ENCODE results near the gene DUOXA2.

The DUOXA2 gene

DNA sequence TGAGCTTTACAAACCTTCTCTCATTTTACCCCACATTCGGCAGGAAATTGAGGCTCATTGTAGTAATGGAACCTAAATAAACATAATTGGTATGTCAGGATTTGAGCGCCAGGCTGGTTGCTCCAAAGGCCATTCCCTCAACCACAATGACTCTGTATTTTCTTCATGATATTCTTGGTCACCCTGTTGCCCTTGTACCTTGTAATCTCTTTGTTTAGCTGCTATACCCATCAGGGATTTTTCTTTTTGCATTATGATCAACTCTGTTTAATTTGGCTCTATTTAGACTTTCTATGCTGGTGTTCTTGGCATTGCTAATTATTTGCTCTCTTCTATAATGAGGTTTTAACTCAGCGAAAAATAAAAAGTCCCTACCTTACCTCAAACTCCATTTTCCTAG lies 30.0 kb upstream of the DUOXA2 start:
- Histone ChIP-seq H3K27ac (ENCODE audit: low read length) (no peak overlapping the region), H3K27me3 (ENCODE audit: low read depth, low read length) (no peaks in the 10 kb centered on the region), H3K4me1 (ENCODE audit: control insufficient read depth in 1 of 2, insufficient read depth in 2 of 2, low read length in 2 of 2) (no peaks in the 10 kb centered on the region), H3K9me3 (ENCODE audit: control insufficient read depth in 1 of 2, low read length in 2 of 2) (no peaks in the 10 kb centered on the region), H3K4me3 (ENCODE audit: low read depth in 1 of 2, low read length in 2 of 2) (no peak overlapping the region), H3K36me3 (ENCODE audit: control insufficient read depth in 1 of 2, insufficient read depth in 2 of 2, low read length in 2 of 2) (no peaks in the 10 kb centered on the region)

DNA sequence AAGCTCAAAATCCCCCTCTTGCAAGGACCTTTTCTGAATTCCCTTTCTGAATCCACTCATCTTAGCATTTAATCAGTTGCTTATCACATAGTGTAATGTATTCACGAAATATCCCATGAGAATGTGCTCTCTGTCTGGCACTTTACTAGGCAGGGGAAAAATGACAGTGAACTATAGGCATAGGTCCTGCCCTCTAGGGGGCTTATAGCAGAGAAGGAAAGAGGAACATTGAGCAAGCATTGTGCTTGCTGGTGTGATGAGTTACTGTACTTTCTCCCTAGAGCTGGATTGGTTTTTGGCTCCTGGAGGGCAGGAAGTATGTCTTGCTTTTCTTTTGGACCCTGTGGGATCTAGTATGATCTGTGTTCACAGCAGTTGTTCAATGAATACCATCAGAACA lies 26.6 kb upstream of the DUOXA2 start:
- Histone ChIP-seq H3K36me3 (ENCODE audit: control insufficient read depth in 1 of 2, insufficient read depth in 2 of 2, low read length in 2 of 2) (no peaks in the 10 kb centered on the region), H3K9me3 (ENCODE audit: control insufficient read depth in 1 of 2, low read length in 2 of 2) (no peaks in the 10 kb centered on the region), H3K4me1 (ENCODE audit: control insufficient read depth in 1 of 2, insufficient read depth in 2 of 2, low read length in 2 of 2) (no peaks in the 10 kb centered on the region), H3K4me3 (ENCODE audit: low read depth in 1 of 2, low read length in 2 of 2) (no peak overlapping the region), H3K27me3 (ENCODE audit: low read depth, low read length) (no peaks in the 10 kb centered on the region), H3K27ac (ENCODE audit: low read length) (no peak overlapping the region)

DNA sequence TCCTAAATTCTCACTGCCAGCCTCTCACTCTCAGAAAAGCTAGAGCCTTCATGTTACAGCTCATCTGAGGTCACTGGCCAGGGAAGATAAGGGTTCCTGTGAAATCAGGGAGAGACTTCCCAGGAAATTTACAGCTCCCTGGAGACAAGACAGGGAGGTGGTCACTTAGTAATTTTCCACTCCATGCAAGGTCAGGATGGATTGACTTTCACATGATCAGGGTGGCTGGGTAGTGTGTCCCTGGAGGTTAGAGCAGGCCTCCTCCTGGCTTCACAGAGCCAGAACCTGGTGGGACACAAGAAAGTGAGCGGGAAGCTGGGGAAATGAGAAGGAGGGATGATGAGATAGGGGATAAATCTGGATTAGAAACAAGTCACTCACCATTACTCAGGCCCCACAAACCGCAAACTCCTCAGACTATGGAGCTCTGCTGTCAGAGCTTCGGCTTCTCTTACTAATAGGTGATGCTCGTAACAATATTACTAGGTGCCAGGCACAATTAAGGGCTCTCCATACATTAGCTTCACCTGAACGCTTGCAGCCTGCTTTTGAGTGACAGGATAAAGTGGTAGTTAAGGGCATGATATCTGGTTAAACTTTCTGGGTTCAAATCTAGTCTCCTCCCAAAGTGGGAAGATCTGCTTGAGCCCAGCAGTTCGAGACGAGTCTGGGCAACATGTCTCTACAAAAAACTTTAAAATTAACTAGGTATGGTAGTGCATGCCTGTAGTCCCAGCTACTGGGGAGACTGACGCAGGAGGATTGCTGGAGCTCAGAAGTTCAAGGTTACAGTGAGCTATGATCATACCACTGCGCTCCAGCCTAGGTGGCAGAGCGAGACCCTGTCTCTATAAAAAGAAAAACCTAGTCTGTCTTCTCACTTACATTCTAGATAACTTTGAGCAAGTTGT lies 25.1 kb upstream of the DUOXA2 start:
- Histone ChIP-seq H3K4me3 (ENCODE audit: low read depth in 1 of 2, low read length in 2 of 2) (no peak overlapping the region), H3K27me3 (ENCODE audit: low read depth, low read length) (no peaks in the 10 kb centered on the region), H3K27ac (ENCODE audit: low read length) (no peak overlapping the region), H3K9me3 (ENCODE audit: control insufficient read depth in 1 of 2, low read length in 2 of 2) (no peaks in the 10 kb centered on the region), H3K4me1 (ENCODE audit: control insufficient read depth in 1 of 2, insufficient read depth in 2 of 2, low read length in 2 of 2) (no peaks in the 10 kb centered on the region), H3K36me3 (ENCODE audit: control insufficient read depth in 1 of 2, insufficient read depth in 2 of 2, low read length in 2 of 2) (no peaks in the 10 kb centered on the region)

DNA sequence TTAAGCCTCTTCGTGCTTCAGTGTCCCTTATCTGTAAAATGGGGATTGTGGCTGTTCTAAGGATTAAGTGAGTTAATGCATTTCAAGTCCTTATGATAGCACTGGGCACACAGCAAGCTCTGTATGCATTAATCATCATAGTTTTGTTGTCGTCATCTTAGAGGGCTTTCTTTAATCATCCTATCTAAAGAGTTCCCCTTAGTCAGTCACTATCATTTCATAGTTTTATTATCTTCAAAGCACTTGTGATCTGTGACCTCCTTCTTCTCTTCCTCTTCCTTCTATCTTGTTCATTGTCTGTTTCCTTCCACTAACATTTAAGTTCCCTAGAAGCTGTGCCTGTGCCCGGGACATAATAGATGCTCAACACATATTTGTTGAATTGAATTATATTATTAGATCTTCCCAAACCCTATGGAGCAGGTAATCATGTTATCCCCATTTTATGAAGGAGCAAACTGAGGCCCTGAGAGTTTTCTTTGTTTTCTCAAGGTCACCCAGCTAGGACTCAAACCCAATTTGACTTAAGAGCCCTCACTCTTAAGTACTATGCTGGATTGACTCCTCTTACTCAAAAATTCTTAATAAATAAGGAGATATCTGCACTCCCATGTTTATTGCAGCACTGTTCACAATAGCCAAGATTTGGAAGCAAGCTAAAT lies 24.3 kb upstream of the DUOXA2 start:
- Histone ChIP-seq H3K9me3 (ENCODE audit: control insufficient read depth in 1 of 2, low read length in 2 of 2) (no peaks in the 10 kb centered on the region), H3K4me3 (ENCODE audit: low read depth in 1 of 2, low read length in 2 of 2) (no peak overlapping the region), H3K27ac (ENCODE audit: low read length) (no peak overlapping the region), H3K36me3 (ENCODE audit: control insufficient read depth in 1 of 2, insufficient read depth in 2 of 2, low read length in 2 of 2) (no peaks in the 10 kb centered on the region), H3K4me1 (ENCODE audit: control insufficient read depth in 1 of 2, insufficient read depth in 2 of 2, low read length in 2 of 2) (no peaks in the 10 kb centered on the region), H3K27me3 (ENCODE audit: low read depth, low read length) (no peaks in the 10 kb centered on the region)

DNA sequence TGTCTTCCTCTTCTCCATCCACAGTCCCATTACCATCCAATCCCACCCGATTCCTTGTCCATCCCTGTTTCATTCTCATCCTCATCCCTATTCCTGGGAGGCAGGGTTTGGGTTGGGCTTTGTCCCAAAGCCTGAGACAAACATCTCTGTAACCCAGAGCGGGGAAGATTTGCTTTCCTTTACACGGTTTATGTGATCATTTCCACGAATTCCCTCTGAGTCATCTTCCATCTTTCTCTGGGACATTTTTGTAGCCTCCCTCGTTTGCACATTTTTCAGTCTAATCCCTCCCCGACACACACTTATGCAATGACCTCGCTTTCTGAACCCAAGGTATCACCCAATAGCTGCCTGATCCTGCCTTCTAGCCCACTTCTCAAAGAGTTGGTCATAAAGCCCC lies 23.0 kb upstream of the DUOXA2 start:
- Histone ChIP-seq H3K9me3 (ENCODE audit: control insufficient read depth in 1 of 2, low read length in 2 of 2) (no peaks in the 10 kb centered on the region), H3K36me3 (ENCODE audit: control insufficient read depth in 1 of 2, insufficient read depth in 2 of 2, low read length in 2 of 2) (no peaks in the 10 kb centered on the region), H3K27ac (ENCODE audit: low read length) (no peak overlapping the region), H3K4me1 (ENCODE audit: control insufficient read depth in 1 of 2, insufficient read depth in 2 of 2, low read length in 2 of 2) (no peaks in the 10 kb centered on the region), H3K27me3 (ENCODE audit: low read depth, low read length) (no peaks in the 10 kb centered on the region), H3K4me3 (ENCODE audit: low read depth in 1 of 2, low read length in 2 of 2) (no peak overlapping the region)

DNA sequence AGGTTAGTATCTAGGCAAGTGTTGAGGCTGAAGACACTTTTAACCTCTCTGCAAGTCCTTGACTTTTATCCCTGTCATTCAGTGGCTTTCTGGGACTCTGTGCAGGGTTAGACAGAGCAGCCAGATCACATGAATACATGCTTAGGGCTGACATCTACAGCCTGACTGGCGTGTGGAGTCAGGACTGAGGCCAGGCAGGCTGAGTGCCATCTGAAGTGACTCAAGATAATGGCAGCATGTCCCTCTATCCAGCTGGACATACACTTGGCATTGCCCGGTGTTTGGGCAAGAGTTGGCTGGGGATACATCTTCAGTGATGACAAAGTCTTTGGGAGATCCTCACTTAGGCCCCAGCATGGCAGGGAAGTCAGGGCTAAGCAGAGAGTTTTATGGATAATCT lies 22.6 kb upstream of the DUOXA2 start:
- H3K9me3 ChIP-seq (ENCODE audit: control insufficient read depth in 1 of 2, low read length in 2 of 2) = no peaks in the 10 kb centered on the region
- H3K27me3 ChIP-seq (ENCODE audit: low read depth, low read length) = no peaks in the 10 kb centered on the region
- H3K27ac ChIP-seq (ENCODE audit: low read length) = no peak overlapping the region
- H3K36me3 ChIP-seq (ENCODE audit: control insufficient read depth in 1 of 2, insufficient read depth in 2 of 2, low read length in 2 of 2) = no peaks in the 10 kb centered on the region
- no peaks in the 10 kb centered on the region for H3K4me1 ChIP-seq (ENCODE audit: control insufficient read depth in 1 of 2, insufficient read depth in 2 of 2, low read length in 2 of 2)
- no peak overlapping the region for H3K4me3 ChIP-seq (ENCODE audit: low read depth in 1 of 2, low read length in 2 of 2)

DNA sequence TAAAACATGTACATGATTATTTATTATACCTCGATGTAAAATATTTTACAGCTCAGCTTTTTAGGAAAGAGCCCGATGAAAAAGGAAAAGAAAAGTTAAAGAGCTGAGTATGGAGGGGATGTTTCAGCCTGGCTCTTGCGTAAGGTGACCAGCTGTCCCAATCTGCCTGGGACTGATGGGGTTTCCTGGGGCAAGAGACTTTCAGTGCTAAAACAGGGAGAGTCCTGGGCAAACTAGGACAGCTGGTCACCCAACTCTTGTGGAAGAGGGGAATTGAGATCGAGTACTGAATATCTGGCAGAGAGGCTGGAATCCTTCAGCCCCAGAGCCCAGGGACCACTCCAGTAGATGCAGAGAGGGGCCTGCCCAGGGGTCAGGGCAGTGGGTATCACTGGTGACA lies 21.1 kb upstream of the DUOXA2 start:
- no peak overlapping the region for H3K27ac ChIP-seq (ENCODE audit: low read length)
- H3K4me1 ChIP-seq (ENCODE audit: control insufficient read depth in 1 of 2, insufficient read depth in 2 of 2, low read length in 2 of 2) = no peaks in the 10 kb centered on the region
- H3K27me3 ChIP-seq (ENCODE audit: low read depth, low read length) = no peaks in the 10 kb centered on the region
- no peaks in the 10 kb centered on the region for H3K9me3 ChIP-seq (ENCODE audit: control insufficient read depth in 1 of 2, low read length in 2 of 2)
- no peaks in the 10 kb centered on the region for H3K36me3 ChIP-seq (ENCODE audit: control insufficient read depth in 1 of 2, insufficient read depth in 2 of 2, low read length in 2 of 2)
- H3K4me3 ChIP-seq (ENCODE audit: low read depth in 1 of 2, low read length in 2 of 2) = no peak overlapping the region

DNA sequence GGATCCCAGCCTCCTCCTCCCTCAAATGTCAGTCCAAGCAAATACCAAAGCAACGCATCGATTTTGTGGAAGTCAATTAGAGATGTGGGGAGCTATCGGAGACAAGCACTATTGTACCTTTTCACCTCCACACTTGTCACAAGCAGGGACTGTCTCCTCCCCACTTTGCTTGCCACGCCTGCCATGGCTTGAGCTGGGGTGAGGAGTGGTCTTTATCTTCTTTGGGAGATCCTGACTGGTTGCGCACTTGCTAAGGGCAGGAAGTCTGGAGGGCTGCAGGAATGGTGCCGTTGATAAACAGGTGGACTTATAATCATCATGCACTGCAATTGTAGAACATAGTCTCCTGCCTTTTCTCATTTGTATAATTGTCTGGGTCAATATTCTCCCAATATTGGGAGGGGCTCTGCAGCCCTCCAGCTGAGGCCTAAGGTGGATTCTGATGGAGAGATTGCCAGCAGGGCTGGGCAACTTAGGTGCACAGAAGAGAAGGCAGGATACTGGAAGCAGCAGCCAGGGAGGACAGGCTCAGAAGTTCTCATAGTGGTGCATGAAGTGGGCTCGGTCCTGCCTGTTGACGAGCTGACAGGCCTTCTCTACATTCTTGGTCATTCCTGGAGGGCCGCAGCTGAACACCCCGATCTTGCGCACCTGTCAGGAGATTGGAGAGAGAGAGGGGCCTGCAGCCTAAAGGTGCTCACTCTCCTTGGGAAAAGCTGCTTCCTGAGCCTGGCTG lies 20.3 kb upstream of the DUOXA2 start:
- no peaks in the 10 kb centered on the region for H3K27me3 ChIP-seq (ENCODE audit: low read depth, low read length)
- H3K27ac ChIP-seq (ENCODE audit: low read length) = no peak overlapping the region
- H3K4me1 ChIP-seq (ENCODE audit: control insufficient read depth in 1 of 2, insufficient read depth in 2 of 2, low read length in 2 of 2) = no peaks in the 10 kb centered on the region
- no peak overlapping the region for H3K4me3 ChIP-seq (ENCODE audit: low read depth in 1 of 2, low read length in 2 of 2)
- no peaks in the 10 kb centered on the region for H3K36me3 ChIP-seq (ENCODE audit: control insufficient read depth in 1 of 2, insufficient read depth in 2 of 2, low read length in 2 of 2)
- H3K9me3 ChIP-seq (ENCODE audit: control insufficient read depth in 1 of 2, low read length in 2 of 2) = no peaks in the 10 kb centered on the region

DNA sequence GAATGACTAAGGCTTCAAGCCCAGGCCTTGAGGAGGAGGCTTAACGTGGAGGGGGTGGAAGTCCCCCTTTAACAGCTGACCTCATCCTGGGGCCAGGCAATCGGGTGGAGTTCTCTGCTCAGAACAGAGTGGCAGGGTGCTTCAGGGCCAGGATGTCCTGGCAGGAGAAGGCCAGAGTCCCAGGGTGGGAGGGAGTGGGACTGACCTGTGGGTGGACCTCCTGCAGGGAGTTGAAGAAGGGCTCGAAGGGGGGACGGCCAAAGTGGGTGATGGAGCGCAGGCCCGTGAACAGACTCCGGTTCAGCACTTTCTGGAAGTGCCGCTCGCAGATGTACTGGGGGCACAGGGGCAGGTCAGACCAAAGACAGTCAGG lies 19.8 kb upstream of the DUOXA2 start:
- no peaks in the 10 kb centered on the region for H3K9me3 ChIP-seq (ENCODE audit: control insufficient read depth in 1 of 2, low read length in 2 of 2)
- no peaks in the 10 kb centered on the region for H3K36me3 ChIP-seq (ENCODE audit: control insufficient read depth in 1 of 2, insufficient read depth in 2 of 2, low read length in 2 of 2)
- no peak overlapping the region for H3K4me3 ChIP-seq (ENCODE audit: low read depth in 1 of 2, low read length in 2 of 2)
- no peaks in the 10 kb centered on the region for H3K27me3 ChIP-seq (ENCODE audit: low read depth, low read length)
- no peak overlapping the region for H3K27ac ChIP-seq (ENCODE audit: low read length)
- no peaks in the 10 kb centered on the region for H3K4me1 ChIP-seq (ENCODE audit: control insufficient read depth in 1 of 2, insufficient read depth in 2 of 2, low read length in 2 of 2)

DNA sequence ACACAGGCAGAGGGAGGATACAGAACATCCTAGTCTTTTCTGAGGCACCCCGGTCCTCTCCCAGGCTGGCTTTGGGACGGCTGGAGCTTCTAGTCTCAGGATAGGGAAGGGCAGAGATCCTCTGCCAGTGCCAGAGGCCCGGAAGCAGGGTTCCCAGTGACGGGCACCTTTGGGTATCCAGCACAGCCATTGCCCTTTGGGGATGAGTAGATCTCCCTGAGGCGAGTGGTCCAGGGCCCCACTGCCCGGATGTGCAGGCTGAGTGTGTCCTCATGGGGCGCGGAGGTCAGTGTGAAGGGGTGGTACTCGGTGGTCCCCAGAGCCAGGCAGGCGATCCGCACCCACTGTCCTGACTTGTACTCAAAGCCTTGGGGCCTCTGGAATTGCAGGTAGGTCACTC lies 18.5 kb upstream of the DUOXA2 start:
- Histone ChIP-seq H3K36me3 (ENCODE audit: control insufficient read depth in 1 of 2, insufficient read depth in 2 of 2, low read length in 2 of 2) (no peaks in the 10 kb centered on the region), H3K27me3 (ENCODE audit: low read depth, low read length) (no peaks in the 10 kb centered on the region), H3K4me1 (ENCODE audit: control insufficient read depth in 1 of 2, insufficient read depth in 2 of 2, low read length in 2 of 2) (no peaks in the 10 kb centered on the region), H3K4me3 (ENCODE audit: low read depth in 1 of 2, low read length in 2 of 2) (no peak overlapping the region), H3K9me3 (ENCODE audit: control insufficient read depth in 1 of 2, low read length in 2 of 2) (no peaks in the 10 kb centered on the region), H3K27ac (ENCODE audit: low read length) (no peak overlapping the region)

DNA sequence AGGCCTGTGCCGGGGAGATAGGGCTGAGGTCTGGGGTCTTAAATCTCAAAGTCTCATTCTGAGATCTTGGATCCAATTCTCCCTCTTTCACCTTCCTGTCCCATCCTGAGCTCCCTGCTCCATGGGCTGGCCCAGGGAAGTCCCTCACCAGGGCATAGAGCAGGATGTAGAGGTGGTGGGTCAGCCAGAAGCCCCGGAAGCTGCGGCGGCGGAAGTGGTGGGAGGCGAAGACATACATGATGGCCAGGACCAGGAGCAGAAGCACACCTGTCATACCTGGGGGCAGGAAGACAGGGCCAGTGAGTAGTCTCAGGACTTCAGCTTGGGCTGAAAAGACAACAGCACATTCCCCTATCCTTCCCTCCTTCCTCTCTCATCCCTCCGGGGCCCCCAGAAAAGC lies 16.7 kb upstream of the DUOXA2 start:
- Histone ChIP-seq H3K36me3 (ENCODE audit: control insufficient read depth in 1 of 2, insufficient read depth in 2 of 2, low read length in 2 of 2) (no peaks in the 10 kb centered on the region), H3K27ac (ENCODE audit: low read length) (no peak overlapping the region), H3K4me3 (ENCODE audit: low read depth in 1 of 2, low read length in 2 of 2) (no peak overlapping the region), H3K9me3 (ENCODE audit: control insufficient read depth in 1 of 2, low read length in 2 of 2) (no peaks in the 10 kb centered on the region), H3K4me1 (ENCODE audit: control insufficient read depth in 1 of 2, insufficient read depth in 2 of 2, low read length in 2 of 2) (no peaks in the 10 kb centered on the region), H3K27me3 (ENCODE audit: low read depth, low read length) (no peaks in the 10 kb centered on the region)

Data from muscle layer of duodenum (tissue), 2 donors.